Measurements from ENCODE around the gene TGFBRAP1.

- TF ChIP-seq CTCF (IDR thresholded peaks at IDR 0.05) (no peak), POLR2A (IDR thresholded peaks at IDR 0.05) (no peak)
Observed at GRCh38 chr2:105291981-105292380, 37.6 kb downstream of the TGFBRAP1 start.
